B cell (primary cell): ENCODE measurements around the gene PTPN4.

Source experiments
- CTCF ChIP-seq: fragments of 200-600 bp; IDR thresholded peaks from one replicate; pipeline ENCODE4 v1.8.0; 2022; ENCODE audit warnings: antibody characterized with exemption, mild to moderate bottlenecking
- EZH2 ChIP-seq: IDR thresholded peaks from 2 replicates; pipeline ENCODE4 v1.6.1; 2012; ENCODE audit warnings: borderline replicate concordance, low read depth, mild to moderate bottlenecking, moderate library complexity, low read length; ENCODE audit not compliant: insufficient read depth, poor library complexity, severe bottlenecking

- TF ChIP-seq CTCF (no peak), EZH2 (no peak)
These were observed 246.3 kb downstream of the PTPN4 start for GRCh38 chr2:120005834-120006521.
